ACC112 (cell line): ENCODE results near the gene NPR1.

Source experiments
- H2AFZ ChIP-seq: fragments of 200-600 bp; sonication (generic); one replicate; pipeline ENCODE4 v1.6.0; 2017; ENCODE audit warnings: antibody characterized with exemption, low read length; ENCODE audit not compliant: unreplicated experiment
- H3K27ac ChIP-seq: fragments of 200-600 bp; sonication (generic); 2 replicates; pipeline ENCODE4 v1.5.1; 2014; ENCODE audit warnings: low read depth, mild to moderate bottlenecking, antibody characterized with exemption, low read length, moderate library complexity
- H3K27me3 ChIP-seq: fragments of 200-600 bp; sonication (generic); 2 replicates; pipeline ENCODE4 v1.6.1; 2014; ENCODE audit warnings: mild to moderate bottlenecking, antibody characterized with exemption, low read length, moderate library complexity, mixed read lengths; ENCODE audit not compliant: insufficient read depth
- H3K36me3 ChIP-seq: fragments of 200-600 bp; sonication (generic); 2 replicates; pipeline ENCODE4 v1.6.1; 2016; ENCODE audit warnings: mild to moderate bottlenecking, antibody characterized with exemption, low read length, moderate library complexity, mixed read lengths; ENCODE audit not compliant: insufficient read depth
- H3K4me1 ChIP-seq: fragments of 200-600 bp; sonication (generic); one replicate; pipeline ENCODE4 v1.6.1; 2016; ENCODE audit warnings: low read length, mixed read lengths; ENCODE audit not compliant: insufficient read depth, unreplicated experiment, control insufficient read depth
- H3K4me3 ChIP-seq: fragments of 200-600 bp; sonication (generic); 2 replicates; pipeline ENCODE4 v1.5.1; 2014; ENCODE audit warnings: mild to moderate bottlenecking, low read depth, low read length
- H3K79me2 ChIP-seq: fragments of 200-600 bp; sonication (generic); one replicate; pipeline ENCODE4 v1.6.0; 2016; ENCODE audit warnings: low read length; ENCODE audit not compliant: control insufficient read depth, unreplicated experiment, insufficient read depth

NPR1 gene

GRCh38 chr1:153682730-153683129 lies 4.2 kb downstream of the NPR1 start:
- H3K4me1 ChIP-seq = no peaks in the 10 kb centered on the region
- H3K4me3 ChIP-seq = no peak overlapping the region
- peaks cover 38% of the 10 kb centered on the region for H3K27me3 ChIP-seq
- H3K27ac ChIP-seq = no peak overlapping the region
- no peaks in the 10 kb centered on the region for H3K79me2 ChIP-seq
- no peaks in the 10 kb centered on the region for H3K36me3 ChIP-seq
- H2AFZ ChIP-seq = no peak overlapping the region

GRCh38 chr1:153683854-153684253 lies 5.4 kb downstream of the NPR1 start:
- Histone ChIP-seq H3K4me1 (no peaks in the 10 kb centered on the region), H2AFZ (no peak overlapping the region), H3K27ac (no peak overlapping the region), H3K36me3 (no peaks in the 10 kb centered on the region), H3K79me2 (no peaks in the 10 kb centered on the region), H3K4me3 (no peak overlapping the region), H3K27me3 (peaks cover 28% of the 10 kb centered on the region)

GRCh38 chr1:153684892-153685291 lies 6.4 kb downstream of the NPR1 start:
- H3K36me3 ChIP-seq = no peaks in the 10 kb centered on the region
- no peaks in the 10 kb centered on the region for H3K79me2 ChIP-seq
- H3K4me1 ChIP-seq = no peaks in the 10 kb centered on the region
- H3K27me3 ChIP-seq = peaks cover 17% of the 10 kb centered on the region
- H3K27ac ChIP-seq = no peak overlapping the region
- H2AFZ ChIP-seq = no peak overlapping the region
- H3K4me3 ChIP-seq = no peak overlapping the region

- Histone ChIP-seq H3K4me1 (no peaks in the 10 kb centered on the region), H3K36me3 (no peaks in the 10 kb centered on the region), H3K4me3 (no peak overlapping the region), H2AFZ (no peak overlapping the region), H3K27me3 (peaks cover 9% of the 10 kb centered on the region), H3K27ac (no peak overlapping the region), H3K79me2 (no peaks in the 10 kb centered on the region)
These were observed 7.3 kb downstream of the NPR1 start for GRCh38 chr1:153685544-153686340.

DNA sequence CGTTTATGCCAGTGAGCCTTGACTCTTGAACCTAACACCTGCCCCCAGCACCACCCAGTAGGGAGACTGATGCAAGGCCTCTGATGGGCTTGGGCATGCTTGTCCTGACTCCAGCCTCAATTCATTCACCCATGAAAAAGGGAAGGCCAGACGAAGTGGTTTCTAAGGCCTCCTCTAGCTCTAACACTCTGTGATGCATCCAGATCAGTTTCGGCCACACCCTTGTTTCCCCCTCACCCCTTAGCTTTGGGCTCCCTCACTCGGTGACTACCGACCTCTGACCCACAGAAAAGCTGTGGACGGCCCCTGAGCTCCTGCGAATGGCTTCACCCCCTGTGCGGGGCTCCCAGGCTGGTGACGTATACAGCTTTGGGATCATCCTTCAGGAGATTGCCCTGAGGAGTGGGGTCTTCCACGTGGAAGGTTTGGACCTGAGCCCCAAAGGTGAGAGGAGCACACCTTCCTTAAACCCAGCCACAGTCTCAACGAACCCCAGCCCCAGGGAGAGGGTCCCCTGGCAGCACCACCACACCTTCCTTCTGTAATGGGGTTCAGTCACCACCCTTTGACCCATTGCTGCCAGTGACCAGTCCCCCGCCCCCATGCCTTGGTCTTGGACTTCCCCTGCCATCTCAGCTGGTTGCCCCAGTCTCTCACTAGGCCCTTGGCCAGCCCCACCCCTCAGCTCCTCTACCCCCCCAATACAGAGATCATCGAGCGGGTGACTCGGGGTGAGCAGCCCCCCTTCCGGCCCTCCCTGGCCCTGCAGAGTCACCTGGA lies 9.0 kb downstream of the NPR1 start:
- Histone ChIP-seq H3K36me3 (no peaks in the 10 kb centered on the region), H3K27me3 (no peaks in the 10 kb centered on the region), H3K4me1 (no peaks in the 10 kb centered on the region), H2AFZ (no peak overlapping the region), H3K4me3 (no peak overlapping the region), H3K27ac (no peak overlapping the region), H3K79me2 (no peaks in the 10 kb centered on the region)

- Histone ChIP-seq H3K27ac (no peak overlapping the region), H2AFZ (no peak overlapping the region), H3K4me3 (no peak overlapping the region), H3K4me1 (no peaks in the 10 kb centered on the region), H3K79me2 (no peaks in the 10 kb centered on the region), H3K27me3 (no peaks in the 10 kb centered on the region), H3K36me3 (no peaks in the 10 kb centered on the region)
These were observed 9.8 kb downstream of the NPR1 start for GRCh38 chr1:153688276-153688675.

DNA sequence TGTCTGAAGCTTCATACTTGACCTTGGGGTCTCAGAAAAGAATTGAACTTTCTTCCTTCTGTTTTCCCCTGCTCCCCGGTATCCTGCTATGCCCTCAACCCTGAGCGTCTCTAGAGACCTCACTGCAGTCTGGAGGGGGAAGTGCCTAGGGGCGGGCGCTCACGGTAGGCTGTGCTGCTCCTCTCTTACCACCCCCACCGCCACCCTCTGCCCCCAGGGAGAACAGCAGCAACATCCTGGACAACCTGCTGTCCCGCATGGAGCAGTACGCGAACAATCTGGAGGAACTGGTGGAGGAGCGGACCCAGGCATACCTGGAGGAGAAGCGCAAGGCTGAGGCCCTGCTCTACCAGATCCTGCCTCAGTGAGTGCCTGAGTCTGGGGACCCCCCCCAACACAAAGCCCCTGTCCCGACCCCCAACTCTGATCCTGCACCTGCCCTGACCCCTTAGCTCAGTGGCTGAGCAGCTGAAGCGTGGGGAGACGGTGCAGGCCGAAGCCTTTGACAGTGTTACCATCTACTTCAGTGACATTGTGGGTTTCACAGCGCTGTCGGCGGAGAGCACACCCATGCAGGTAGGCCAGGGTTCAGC lies 10.3 kb downstream of the NPR1 start:
- H3K79me2 ChIP-seq = no peaks in the 10 kb centered on the region
- no peak overlapping the region for H3K27ac ChIP-seq
- no peak overlapping the region for H3K4me3 ChIP-seq
- H3K27me3 ChIP-seq = no peaks in the 10 kb centered on the region
- no peaks in the 10 kb centered on the region for H3K4me1 ChIP-seq
- H2AFZ ChIP-seq = no peak overlapping the region
- H3K36me3 ChIP-seq = no peaks in the 10 kb centered on the region

DNA sequence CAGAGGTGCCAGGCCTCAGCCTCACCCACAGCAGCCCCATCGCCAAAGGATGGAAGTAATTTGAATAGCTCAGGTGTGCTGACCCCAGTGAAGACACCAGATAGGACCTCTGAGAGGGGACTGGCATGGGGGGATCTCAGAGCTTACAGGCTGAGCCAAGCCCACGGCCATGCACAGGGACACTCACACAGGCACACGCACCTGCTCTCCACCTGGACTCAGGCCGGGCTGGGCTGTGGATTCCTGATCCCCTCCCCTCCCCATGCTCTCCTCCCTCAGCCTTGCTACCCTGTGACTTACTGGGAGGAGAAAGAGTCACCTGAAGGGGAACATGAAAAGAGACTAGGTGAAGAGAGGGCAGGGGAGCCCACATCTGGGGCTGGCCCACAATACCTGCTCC lies 15.0 kb downstream of the NPR1 start:
- no peaks in the 10 kb centered on the region for H3K36me3 ChIP-seq
- H3K79me2 ChIP-seq = no peaks in the 10 kb centered on the region
- H3K4me3 ChIP-seq = no peak overlapping the region
- H3K27me3 ChIP-seq = no peaks in the 10 kb centered on the region
- no peak overlapping the region for H2AFZ ChIP-seq
- H3K27ac ChIP-seq = no peak overlapping the region
- peaks cover 14% of the 10 kb centered on the region for H3K4me1 ChIP-seq

DNA sequence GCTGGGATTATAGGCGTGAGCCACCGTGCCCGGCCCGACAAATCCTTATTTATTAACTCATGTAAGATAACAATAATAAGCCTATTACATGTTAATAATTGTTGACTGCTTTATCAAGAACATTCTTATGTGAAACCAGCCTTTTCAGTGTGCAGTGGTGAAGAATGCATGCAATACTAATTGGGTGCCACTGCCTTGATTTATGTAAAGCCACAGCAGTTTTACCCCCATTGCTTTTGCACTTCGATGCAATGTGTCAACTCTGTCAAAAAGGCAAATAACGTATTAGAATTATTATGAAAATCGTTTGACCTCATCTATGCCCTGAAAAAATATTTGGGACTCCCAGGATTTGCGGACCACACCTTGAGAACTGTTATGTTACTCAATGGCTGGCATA lies 18.3 kb downstream of the NPR1 start:
- H3K4me3 ChIP-seq = no peak overlapping the region
- H3K27ac ChIP-seq = no peak overlapping the region
- H3K79me2 ChIP-seq = no peaks in the 10 kb centered on the region
- peaks cover 26% of the 10 kb centered on the region for H3K4me1 ChIP-seq
- no peaks in the 10 kb centered on the region for H3K27me3 ChIP-seq
- no peaks in the 10 kb centered on the region for H3K36me3 ChIP-seq
- no peak overlapping the region for H2AFZ ChIP-seq

- Histone ChIP-seq H3K4me1 (peaks cover 26% of the 10 kb centered on the region), H3K36me3 (no peaks in the 10 kb centered on the region), H3K4me3 (no peak overlapping the region), H2AFZ (peak overlapping the region; percentile 94), H3K27ac (peak overlapping the region; percentile 12; the same call in 1 of the 2 replicates), H3K79me2 (no peaks in the 10 kb centered on the region), H3K27me3 (no peaks in the 10 kb centered on the region)
These were observed 18.9 kb downstream of the NPR1 start for GRCh38 chr1:153697191-153698019.
